K562 (cell line): Measurements from ENCODE around the gene PPP6R1. TPM values are rescaled to one million over a fixed set of nuclear protein-coding genes. Genes with fewer than 3 reads are reported as not detected.

ENCODE experiments used
- CBX3 ChIP-seq, 2 experiments: IDR thresholded peaks; 1 replicate in 1 of 2; 2 replicates in 1 of 2; pipeline ENCODE4 v1.6.1; 2012; ENCODE audit warnings: inconsistent platforms in 2 of 2, low read length in 2 of 2, borderline replicate concordance in 1 of 2, control low read depth in 1 of 2
- ESRRA ChIP-seq: fragments of 450-650 bp; IDR thresholded peaks from 2 replicates; pipeline ENCODE4 v1.6.1; 2014; ENCODE audit warnings: low read depth, mild to moderate bottlenecking, moderate library complexity, borderline replicate concordance
- FOS ChIP-seq: IDR thresholded peaks from 3 replicates; pipeline ENCODE4 v1.6.1; 2011; ENCODE audit not compliant: insufficient read length; ENCODE audit errors: extremely low read depth
- GATAD2A ChIP-seq: fragments of 450-650 bp; IDR thresholded peaks from 2 replicates; pipeline ENCODE4 v1.6.1; 2017
- HDAC3 ChIP-seq: fragments of 450-650 bp; IDR thresholded peaks from 2 replicates; pipeline ENCODE4 v1.6.1; 2018; ENCODE audit warnings: borderline replicate concordance, mild to moderate bottlenecking, moderate library complexity; ENCODE audit not compliant: partially characterized antibody
- KAT8 ChIP-seq: fragments of 450-650 bp; IDR thresholded peaks from 2 replicates; pipeline ENCODE4 v1.6.1; 2016; ENCODE audit warnings: low read depth, mild to moderate bottlenecking
- RBM15 ChIP-seq: fragments of 200-400 bp; formaldehyde crosslinking; IDR thresholded peaks from 2 replicates; pipeline ENCODE4 v1.6.1; 2018; ENCODE audit warnings: mild to moderate bottlenecking, low read length, moderate library complexity; ENCODE audit not compliant: insufficient read depth
- STAT5A ChIP-seq: IDR thresholded peaks from 2 replicates; pipeline ENCODE4 v1.6.1; 2012; ENCODE audit warnings: low read length, inconsistent platforms, borderline replicate concordance
- TGIF2 ChIP-seq: sonication (generic); formaldehyde crosslinking; IDR thresholded peaks from 2 replicates; pipeline ENCODE4 v1.8.1; 2022; ENCODE audit warnings: mild to moderate bottlenecking, missing genetic modification reagents, moderate library complexity
- ZC3H4 ChIP-seq: sonication (generic); formaldehyde crosslinking; IDR thresholded peaks from 2 replicates; pipeline ENCODE4 v1.9.0; 2021; ENCODE audit warnings: missing genetic modification reagents, borderline replicate concordance
- ZNF175 ChIP-seq: fragments of 200-800 bp; sonication (Bioruptor generic); IDR thresholded peaks from 2 replicates; pipeline ENCODE4 v1.6.1; 2016; ENCODE audit warnings: low read depth, mild to moderate bottlenecking, missing genetic modification characterization, missing compliant biosample characterization
- ZNF318 ChIP-seq, 2 experiments: fragments of 450-650 bp; IDR thresholded peaks; 2 replicates each; pipeline ENCODE4 v1.6.1; 2016; ENCODE audit warnings: mild to moderate bottlenecking in 2 of 2, borderline replicate concordance in 1 of 2, low read depth in 1 of 2, moderate library complexity in 1 of 2
- ZNF518B ChIP-seq: fragments of 250-450 bp; sonication (Bioruptor Pico); IDR thresholded peaks from 2 replicates; pipeline ENCODE4 v1.5.0; 2021; ENCODE audit warnings: mild to moderate bottlenecking, moderate library complexity
- polyA plus RNA-seq, 8 experiments: library from polyadenylated mRNA; depleted of rRNA in 4 of 8; stranded (reverse) in 5 of 8; unstranded in 3 of 8; fragments of >200 nt; fragmentation: Nextera tagmentation in 2 of 8; fragmentation: Illumina TruSeq in 1 of 8; extraction: Ambion mirVana in 2 of 8; extraction: Trizol in 1 of 8; gene quantifications; 2 replicates each; pipeline versions ENCODE4 v1.2.1 to v1.2.3, GENCODE V29; 2011 to 2014; ENCODE audit warnings: inconsistent platforms in 1 of 8, missing spikeins in 1 of 8
- total RNA-seq, 7 experiments: library from RNA; depleted of rRNA in 6 of 7; stranded (reverse); fragments of >200 nt in 6 of 7; fragmentation: Illumina TruSeq in 2 of 7; extraction: Trizol in 2 of 7; gene quantifications; 2 replicates each; pipeline versions ENCODE4 v1.2.1 to v1.2.3, GENCODE V29; 2011 to 2021; ENCODE audit warnings: low replicate concordance in 1 of 7
- TF ChIP-seq, protein P1 (sequence below): sonication (generic); formaldehyde crosslinking; IDR thresholded peaks from 2 replicates; pipeline ENCODE4 v1.8.0; 2022; ENCODE audit warnings: mild to moderate bottlenecking, low read depth, missing genetic modification reagents

PPP6R1 gene
- total and polyA plus RNA-seq, 9 of the 15 experiments (the other 6 are each of a cell fraction or from before 2014, with no cell fraction given) = 0.48 to 135 (median 37.2) TPM

- TF ChIP-seq CBX3 (IDR thresholded peaks at IDR 0.05; ENCODE audit: borderline replicate concordance in 1 of 2, low read length in 2 of 2) = 0 out of 3 replicates have a peak, but pooled peaks of 1 of the 2 experiments have one; percentile 40
- no peak for TF ChIP-seq HDAC3
- TF ChIP-seq, protein P1, sequence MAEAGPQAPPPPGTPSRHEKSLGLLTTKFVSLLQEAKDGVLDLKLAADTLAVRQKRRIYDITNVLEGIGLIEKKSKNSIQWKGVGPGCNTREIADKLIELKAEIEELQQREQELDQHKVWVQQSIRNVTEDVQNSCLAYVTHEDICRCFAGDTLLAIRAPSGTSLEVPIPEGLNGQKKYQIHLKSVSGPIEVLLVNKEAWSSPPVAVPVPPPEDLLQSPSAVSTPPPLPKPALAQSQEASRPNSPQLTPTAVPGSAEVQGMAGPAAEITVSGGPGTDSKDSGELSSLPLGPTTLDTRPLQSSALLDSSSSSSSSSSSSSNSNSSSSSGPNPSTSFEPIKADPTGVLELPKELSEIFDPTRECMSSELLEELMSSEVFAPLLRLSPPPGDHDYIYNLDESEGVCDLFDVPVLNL = no peak
- TF ChIP-seq KAT8 = no peak
- no peak for TF ChIP-seq ZNF318 (IDR thresholded peaks at IDR 0.05; ENCODE audit: borderline replicate concordance in 1 of 2, low read depth in 1 of 2)
- TF ChIP-seq ZNF518B (CRISPR knock-in tag) = no peak
- peak; percentile 89 for TF ChIP-seq ZNF175 (CRISPR knock-in tag)
- TF ChIP-seq FOS = no peak
- TF ChIP-seq ESRRA = peak; percentile 78; the same call in 1 of the 2 replicates
- no peak; the same call in 1 of the 2 replicates for TF ChIP-seq GATAD2A
- no peak for TF ChIP-seq RBM15
- no peak for TF ChIP-seq TGIF2
- TF ChIP-seq STAT5A = peak; percentile 51; the same call in 1 of the 2 replicates
- no peak for TF ChIP-seq ZC3H4 (CRISPR knock-in tag)
Observed at GRCh38 chr19:55270172-55270942, 11.5 kb upstream of the PPP6R1 start (continued).
